Cardiac fibroblast (primary cell): Measurements from ENCODE around the gene SSBP3.
"Not testable (repeated sequence)": the region's sequence is repeated elsewhere in the genome, so short reads cannot be mapped to it uniquely, and the experiment has no call there.

Experiments used
- DNase-seq, 2 donors: peaks; one replicate each; pipeline versions ENCODE4 v3.0.0 to v3.0.0-alpha.2; 2010; ENCODE audit warnings: low read depth in 2 of 2
- H3K4me3 ChIP-seq, 2 donors: replicated peaks in 1 of 2; 1 replicate in 1 of 2; 2 replicates in 1 of 2; pipeline ENCODE4 v1.5.1; 2011; ENCODE audit warnings: low read depth in 2 of 2, low read length in 2 of 2, mild to moderate bottlenecking in 2 of 2, moderate library complexity in 1 of 2
- CTCF ChIP-seq: IDR thresholded peaks from one replicate; pipeline ENCODE4 v1.5.1; 2011; ENCODE audit warnings: low read depth, mild to moderate bottlenecking, low read length, inconsistent platforms

Gene SSBP3

GRCh38 chr1:54395281-54395934, 10.8 kb downstream of the SSBP3 start:
- no peak for TF ChIP-seq CTCF
- no peak overlapping the region for H3K4me3 ChIP-seq
- DNase-seq = no peak

- DNase-seq = no peak
- TF ChIP-seq CTCF = no peak
- H3K4me3 ChIP-seq = no peak overlapping the region
Observed at GRCh38 chr1:54394104-54394503, 12.1 kb downstream of the SSBP3 start.

GRCh38 chr1:54392401-54392800, 13.8 kb downstream of the SSBP3 start:
- no peak overlapping the region for H3K4me3 ChIP-seq
- no peak for DNase-seq

GRCh38 chr1:54391450-54392209, 14.6 kb downstream of the SSBP3 start:
- no peak overlapping the region for H3K4me3 ChIP-seq
- DNase-seq = no peak
- TF ChIP-seq CTCF = no peak

More at GRCh38 chr1:54392401-54392800, 13.8 kb downstream of the SSBP3 start:
- TF ChIP-seq CTCF = no peak

- TF ChIP-seq CTCF = no peak
- DNase-seq = no peak
- no peak overlapping the region for H3K4me3 ChIP-seq
Observed at GRCh38 chr1:54390655-54391054, 15.5 kb downstream of the SSBP3 start.

GRCh38 chr1:54389608-54390007, 16.6 kb downstream of the SSBP3 start:
- H3K4me3 ChIP-seq, DNase-seq: not testable (repeated sequence)

GRCh38 chr1:54387419-54387818, 18.8 kb downstream of the SSBP3 start:
- TF ChIP-seq CTCF = no peak
- no peak overlapping the region for H3K4me3 ChIP-seq
- no peak for DNase-seq
